H1 (cell line): ENCODE results near the gene TMEM150B. TPM values are rescaled to one million over a fixed set of nuclear protein-coding genes. Genes with fewer than 3 reads are reported as not detected.

Experiments used
- CTCF ChIA-PET: fragments of 300-600 bp; sonication (Branson Sonifier 250); formaldehyde crosslinking; loops from one replicate; lab custom pipeline; 2021; ENCODE audit not compliant: partially characterized antibody; lab: Charles Lee
- POLR2A ChIA-PET: fragments of 300-600 bp; sonication (Branson Sonifier 250); formaldehyde crosslinking; loops from one replicate; lab custom pipeline; 2021; ENCODE audit warnings: inconsistent platforms; ENCODE audit not compliant: partially characterized antibody; lab: Charles Lee
- DNase-seq, 2 experiments: peaks; one replicate each; pipeline versions ENCODE4 v3.0.0 to v3.0.0-alpha.2; 2010 to 2022; ENCODE audit warnings: low spot score in 2 of 2, low read depth in 1 of 2, mixed read lengths in 1 of 2
- FAIRE-seq: peaks from 2 replicates; lab custom pipeline; 2011; peaks lifted over from hg19 to GRCh38; lab: Jason Lieb, UNC
- H2AFZ ChIP-seq: 2 replicates; pipeline ENCODE4 v1.8.1; 2012; ENCODE audit warnings: low read length, inconsistent platforms
- H2AK5ac ChIP-seq: 2 replicates; pipeline ENCODE4 v1.6.1; 2013; ENCODE audit warnings: low read depth, low read length
- H2BK120ac ChIP-seq: replicated peaks from 2 replicates; pipeline ENCODE3; 2013; ENCODE audit warnings: low read depth, low read length, inconsistent platforms
- H2BK12ac ChIP-seq: 2 replicates; pipeline ENCODE4 v1.6.1; 2013; ENCODE audit warnings: low read depth, low read length
- H2BK15ac ChIP-seq: 2 replicates; pipeline ENCODE4 v1.6.1; 2013; ENCODE audit warnings: low read length
- H2BK20ac ChIP-seq: 2 replicates; pipeline ENCODE4 v1.6.1; 2013; ENCODE audit warnings: low read length
- H2BK5ac ChIP-seq: 2 replicates; pipeline ENCODE4 v1.6.1; 2013; ENCODE audit warnings: low read depth, low read length
- H3K14ac ChIP-seq: 2 replicates; pipeline ENCODE4 v1.6.1; 2013; ENCODE audit warnings: inconsistent platforms; ENCODE audit not compliant: insufficient read length
- H3K18ac ChIP-seq: 2 replicates; pipeline ENCODE4 v1.6.1; 2013; ENCODE audit warnings: low read length; ENCODE audit errors: extremely low read depth
- H3K23ac ChIP-seq: 2 replicates; pipeline ENCODE4 v1.6.1; 2013; ENCODE audit warnings: inconsistent platforms; ENCODE audit not compliant: insufficient read length
- H3K23me2 ChIP-seq: 2 replicates; pipeline ENCODE4 v1.6.1; 2013; ENCODE audit warnings: low read depth, low read length
- H3K27ac ChIP-seq: 2 replicates; pipeline ENCODE4 v1.6.1; 2011; ENCODE audit warnings: low read depth, low read length, inconsistent platforms
- H3K27me3 ChIP-seq, 4 experiments: replicated peaks in 1 of 4; 1 replicate in 1 of 4; 2 replicates in 3 of 4; pipeline versions ENCODE4 v1.6.1 to v1.8.1; 2011 to 2013; ENCODE audit warnings: low read length in 3 of 4, mild to moderate bottlenecking in 3 of 4, inconsistent platforms in 2 of 4, mixed read lengths in 2 of 4, moderate library complexity in 1 of 4; ENCODE audit not compliant: control insufficient read depth in 3 of 4, insufficient read depth in 3 of 4; ENCODE audit errors: extremely low read depth in 1 of 4
- H3K36me3 ChIP-seq, 4 experiments: 2 replicates each; pipeline versions ENCODE4 v1.6.1 to v1.8.1; 2011 to 2013; ENCODE audit warnings: mild to moderate bottlenecking in 4 of 4, low read length in 3 of 4, moderate library complexity in 2 of 4, control low read depth in 1 of 4, inconsistent platforms in 1 of 4; ENCODE audit not compliant: insufficient read depth in 4 of 4, control insufficient read depth in 2 of 4
- H3K4ac ChIP-seq: replicated peaks from 2 replicates; pipeline ENCODE3; 2013; ENCODE audit warnings: low read length, low read depth, mixed read lengths, inconsistent platforms; ENCODE audit not compliant: insufficient read length
- H3K4me1 ChIP-seq, 4 experiments: replicated peaks in 1 of 4; 1 replicate in 1 of 4; 2 replicates in 3 of 4; pipeline versions ENCODE4 v1.6.1 to v1.8.1; 2011 to 2013; ENCODE audit warnings: low read length in 3 of 4, inconsistent platforms in 2 of 4, mixed read lengths in 1 of 4; ENCODE audit not compliant: insufficient read depth in 4 of 4, control insufficient read depth in 3 of 4
- H3K4me2 ChIP-seq, 2 experiments: 2 replicates each; pipeline versions ENCODE4 v1.6.1 to v1.8.1; 2011 to 2013; ENCODE audit warnings: low read depth in 2 of 2, low read length in 2 of 2, control low read depth in 1 of 2, inconsistent platforms in 1 of 2, mild to moderate bottlenecking in 1 of 2; ENCODE audit not compliant: insufficient read depth in 1 of 2
- H3K4me3 ChIP-seq, 4 experiments: fragments of 200-600, 300-600 bp in 1 of 4; sonication (generic), shearing (Covaris generic), sonication (Bioruptor Twin) in 1 of 4; 2 replicates each; pipeline versions ENCODE4 v1.5.1 to v1.8.1; 2011 to 2016; ENCODE audit warnings: low read length in 4 of 4, low read depth in 3 of 4, control low read depth in 2 of 4, inconsistent platforms in 2 of 4, mild to moderate bottlenecking in 2 of 4, mixed read lengths in 1 of 4, moderate library complexity in 1 of 4; ENCODE audit not compliant: insufficient read depth in 2 of 4; ENCODE audit errors: extremely low read depth in 1 of 4
- H3K56ac ChIP-seq: replicated peaks from 2 replicates; pipeline ENCODE3; 2013; ENCODE audit warnings: low read depth, mild to moderate bottlenecking, mixed read lengths, low read length, inconsistent platforms; ENCODE audit not compliant: insufficient read length
- H3K79me1 ChIP-seq: 2 replicates; pipeline ENCODE4 v1.6.1; 2013; ENCODE audit warnings: low read depth, low read length, control low read depth
- H3K79me2 ChIP-seq, 2 experiments: 2 replicates each; pipeline versions ENCODE4 v1.6.1 to v1.8.1; 2012 to 2013; ENCODE audit warnings: low read length in 2 of 2, mild to moderate bottlenecking in 2 of 2, inconsistent platforms in 1 of 2; ENCODE audit not compliant: insufficient read depth in 2 of 2, control insufficient read depth in 1 of 2
- H3K9ac ChIP-seq, 4 experiments: replicated peaks in 1 of 4; 1 replicate in 1 of 4; 2 replicates in 3 of 4; pipeline versions ENCODE4 v1.6.1 to v1.8.1; 2011 to 2013; ENCODE audit warnings: low read depth in 3 of 4, low read length in 3 of 4, control low read depth in 2 of 4, mild to moderate bottlenecking in 2 of 4, moderate library complexity in 2 of 4, inconsistent platforms in 1 of 4; ENCODE audit errors: extremely low read depth in 1 of 4
- H3K9me3 ChIP-seq, 2 experiments: 2 replicates each; pipeline versions ENCODE4 v1.6.1 to v1.8.1; 2012 to 2013; ENCODE audit warnings: mild to moderate bottlenecking in 2 of 2, moderate library complexity in 2 of 2, control low read depth in 1 of 2, inconsistent platforms in 1 of 2, low read depth in 1 of 2, low read length in 1 of 2, mixed read lengths in 1 of 2; ENCODE audit not compliant: insufficient read depth in 2 of 2
- H4K20me1 ChIP-seq, 2 experiments: replicated peaks in 1 of 2; 2 replicates each; pipeline versions ENCODE3 to v1.8.1; 2011 to 2013; ENCODE audit warnings: inconsistent platforms in 2 of 2, low read length in 2 of 2, mild to moderate bottlenecking in 1 of 2; ENCODE audit not compliant: insufficient read depth in 2 of 2, control insufficient read depth in 1 of 2
- H4K5ac ChIP-seq: 2 replicates; pipeline ENCODE4 v1.6.1; 2013; ENCODE audit warnings: low read length, low read depth, mixed read lengths, inconsistent platforms; ENCODE audit not compliant: insufficient read length
- H4K8ac ChIP-seq: 2 replicates; pipeline ENCODE4 v1.8.0; 2013; ENCODE audit warnings: mild to moderate bottlenecking, moderate library complexity, low read length, inconsistent platforms; ENCODE audit not compliant: insufficient read depth; ENCODE audit errors: extremely low read depth
- H4K91ac ChIP-seq: replicated peaks from 2 replicates; pipeline ENCODE3; 2013; ENCODE audit warnings: low read length, mixed read lengths, inconsistent platforms; ENCODE audit not compliant: insufficient read length
- BCL11A ChIP-seq, 2 experiments: IDR thresholded peaks; one replicate each; pipeline ENCODE4 v1.6.1; 2011; ENCODE audit warnings: low read depth in 2 of 2, low read length in 2 of 2, mild to moderate bottlenecking in 2 of 2
- CBX8 ChIP-seq: fragments of 300-800, 300-1000 bp; sonication (generic); IDR thresholded peaks from 2 replicates; pipeline ENCODE4 v1.7.1; 2016; ENCODE audit warnings: low read depth, low read length, borderline replicate concordance
- CREB1 ChIP-seq: IDR thresholded peaks from 2 replicates; pipeline ENCODE4 v1.6.1; 2012; ENCODE audit warnings: inconsistent platforms
- FOSL1 ChIP-seq: IDR thresholded peaks from 2 replicates; pipeline ENCODE4 v1.6.1; 2011; ENCODE audit warnings: mild to moderate bottlenecking, low read depth, low read length, moderate library complexity; ENCODE audit not compliant: insufficient read depth
- KDM5A ChIP-seq: fragments of 200-600 bp; IDR thresholded peaks from 2 replicates; pipeline ENCODE4 v1.7.1; 2012; ENCODE audit warnings: mild to moderate bottlenecking, low read length, inconsistent platforms, mixed read lengths
- SAP30 ChIP-seq: fragments of 300-600 bp; sonication (generic); IDR thresholded peaks from 2 replicates; pipeline ENCODE4 v1.7.1; 2012; ENCODE audit warnings: low read length, moderate library complexity, mild to moderate bottlenecking, inconsistent platforms; ENCODE audit not compliant: insufficient read depth, insufficient replicate concordance
- WGBS, 2 experiments: shearing (Covaris generic) in 1 of 2; methylation state at CpG; one replicate each; pipeline versions ENCODE4 v1.1.6 to v1.1.7; 2013 to 2015; ENCODE audit warnings: low lambda C conversion rate in 2 of 2, mixed read lengths in 2 of 2, inconsistent platforms in 1 of 2, low coverage in 1 of 2, missing lambda C conversion rate in 1 of 2; ENCODE audit not compliant: insufficient replicate concordance in 2 of 2, insufficient coverage in 1 of 2, insufficient read length in 1 of 2; ENCODE audit errors: extremely low coverage in 1 of 2, missing lambda C conversion rate in 1 of 2; 5-methylcytosine and 5-hydroxymethylcytosine counted together
- polyA plus RNA-seq, 7 experiments: library from polyadenylated mRNA; depleted of rRNA in 3 of 7; stranded (reverse) in 5 of 7; unstranded in 2 of 7; fragments of >200 nt in 5 of 7; fragments of 200-250 nt in 2 of 7; gene quantifications; 1 replicate in 5 of 7; 2 replicates in 1 of 7; 4 replicates in 1 of 7; pipeline versions ENCODE4 v1.2.1 to v1.2.3, GENCODE V29; 2011 to 2013; ENCODE audit warnings: missing spikeins in 2 of 7, mixed read lengths in 2 of 7
- total RNA-seq: library from RNA; stranded (reverse); fragmentation: NEBNext Ultra II Directional; extraction: Animal tissue kit (Norgen Biotek cat#: 25700); gene quantifications from 2 replicates; pipeline ENCODE4 v1.2.1, GENCODE V29; 2021
- TF ChIP-seq, protein P1 (sequence below): IDR thresholded peaks from 2 replicates; pipeline ENCODE4 v1.6.1; 2012; ENCODE audit warnings: inconsistent platforms

TMEM150B gene
- total and polyA plus RNA-seq, 2 of the 8 experiments (the other 6 are each of a cell fraction or from before 2014, with no cell fraction given), result 0.41 to 0.91 TPM

- Histone ChIP-seq H3K4me2 (no peak overlapping the region), H3K9me3 (no peaks in the 10 kb centered on the region; a peak in 1 of 4 replicates), H2AFZ (no peak overlapping the region), H3K14ac (no peak overlapping the region), H3K27me3 (no peaks in the 10 kb centered on the region), H3K4ac (no peak overlapping the region), H4K8ac (no peak overlapping the region), H2BK20ac (no peak overlapping the region), H3K27ac (no peak overlapping the region), H3K4me1 (peaks cover 0 to 5% (median 4%) of the 10 kb centered on the region in 4 experiments; a peak in 3 of 7 replicates), H3K23ac (no peak overlapping the region), H3K79me1 (peaks cover 11% of the 10 kb centered on the region; the same call in 1 of the 2 replicates), H3K4me3 (no peak overlapping the region), H3K23me2 (peaks cover 2% of the 10 kb centered on the region; the same call in 1 of the 2 replicates), H4K5ac (no peak overlapping the region), H2BK120ac (no peak overlapping the region), H3K36me3 (peaks cover 4 to 27% (median 13%) of the 10 kb centered on the region in 4 experiments; a peak in 6 of 8 replicates), H2BK12ac (no peak overlapping the region), H2AK5ac (no peak overlapping the region), H2BK5ac (peak overlapping the region; percentile 77; the same call in 1 of the 2 replicates), H4K20me1 (no peaks in the 10 kb centered on the region), H4K91ac (no peak overlapping the region), H3K79me2 (peaks cover 0 to 11% of the 10 kb centered on the region in 2 experiments; a peak in 2 of 4 replicates), H3K9ac (no peak overlapping the region), H3K18ac (no peak overlapping the region), H2BK15ac (no peak overlapping the region), H3K56ac (no peak overlapping the region)
- CTCF ChIA-PET, result interaction anchor here (1.0 to 3.0 kb wide), 4 partner anchors 14 to 121 kb away, joined by 3 to 15 read pairs (median 4); partner anchors contain the start of gene DNAAF3
- no peak for FAIRE-seq
- POLR2A ChIA-PET, result interaction anchor here (0.5 to 1.9 kb wide), 7 partner anchors 11 to 138 kb away, joined by 3 to 8 read pairs (median 3); partner anchors contain the start of genes TNNT1 and UBE2S
- WGBS, 2 experiments, result 95% methylated on average over 14 of the region's 21 CpGs; no CpG with 5 or more reads in 1 of the 2 experiments
- TF ChIP-seq CREB1, result no peak
- TF ChIP-seq, protein P1, sequence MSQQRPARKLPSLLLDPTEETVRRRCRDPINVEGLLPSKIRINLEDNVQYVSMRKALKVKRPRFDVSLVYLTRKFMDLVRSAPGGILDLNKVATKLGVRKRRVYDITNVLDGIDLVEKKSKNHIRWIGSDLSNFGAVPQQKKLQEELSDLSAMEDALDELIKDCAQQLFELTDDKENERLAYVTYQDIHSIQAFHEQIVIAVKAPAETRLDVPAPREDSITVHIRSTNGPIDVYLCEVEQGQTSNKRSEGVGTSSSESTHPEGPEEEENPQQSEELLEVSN, result no peak
- no peak for TF ChIP-seq KDM5A
- TF ChIP-seq FOSL1, result no peak
- TF ChIP-seq CBX8, result no peak
- no peak for TF ChIP-seq BCL11A (IDR thresholded peaks at IDR 0.05; ENCODE audit: low read depth in 2 of 2, low read length in 2 of 2)
- TF ChIP-seq SAP30, result no peak
- DNase-seq, result no peak
These were observed 37.6 kb downstream of the TMEM150B start for GRCh38 chr19:55287361-55288079.
